ENCODE data around the gene TFEC. TPM values are rescaled to one million over a fixed set of nuclear protein-coding genes. Genes with fewer than 3 reads are reported as not detected.

Gene TFEC
- total and polyA plus RNA-seq, 2 experiments from 2014 or later = 13.4 to 34.8 TPM

DNA sequence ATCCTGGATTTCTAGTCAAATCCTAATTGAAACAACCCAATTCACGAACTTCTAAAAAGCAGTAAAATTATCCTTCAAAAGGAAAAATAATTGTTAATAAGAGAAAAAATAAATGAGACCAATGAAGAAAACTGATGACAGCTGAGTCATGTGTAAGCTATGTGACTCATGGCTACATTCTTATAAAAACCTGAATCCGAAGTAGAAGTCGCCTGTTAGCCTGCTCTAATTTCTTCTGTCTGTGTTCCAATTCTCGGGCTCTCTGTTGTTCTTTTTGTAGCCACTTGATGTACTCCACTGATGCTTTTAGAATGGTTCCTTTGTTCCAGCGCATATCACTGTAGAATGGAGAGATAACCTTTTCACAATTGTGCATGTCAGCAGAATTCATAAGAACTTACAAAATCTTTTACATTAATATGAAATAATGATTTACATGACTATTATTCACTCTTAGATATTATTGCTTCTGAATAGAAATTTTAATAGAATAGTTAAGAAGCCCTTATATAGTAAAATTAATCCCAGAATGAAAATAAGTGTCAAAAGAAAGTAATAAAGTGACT, 88.8 kb downstream of the TFEC start:
- H3K4me1 ChIP-seq (ENCODE audit: insufficient read depth) = no peaks in the 10 kb centered on the region
- no peaks in the 10 kb centered on the region for H3K79me2 ChIP-seq
- no peak overlapping the region for H3K4me2 ChIP-seq
- H3K36me3 ChIP-seq (replicated peaks; ENCODE audit: insufficient read depth, low read depth) = no peaks in the 10 kb centered on the region
- 69% methylated on average over 5 of the region's 5 CpGs for WGBS (ENCODE audit: low lambda C conversion rate, missing lambda C conversion rate)
- no peak overlapping the region for H2AFZ ChIP-seq
- H3K9me2 ChIP-seq (replicated peaks; ENCODE audit: insufficient read depth) = no peaks in the 10 kb centered on the region
- DNase-seq (ENCODE audit: low spot score) = no peak
- no peaks in the 10 kb centered on the region for H3K27me3 ChIP-seq
- no peaks in the 10 kb centered on the region for H3K9me3 ChIP-seq (ENCODE audit: low read depth)
- H4K20me1 ChIP-seq (ENCODE audit: insufficient read depth, poor library complexity, severe bottlenecking) = no peaks in the 10 kb centered on the region
- TF ChIP-seq EZH2 (IDR thresholded peaks at IDR 0.05; ENCODE audit: borderline replicate concordance) (no peak), EZH2phosphoT487 (IDR thresholded peaks at IDR 0.05; ENCODE audit: low read depth, severe bottlenecking, unreplicated experiment) (no peak)
- TF ChIP-seq, protein P1, sequence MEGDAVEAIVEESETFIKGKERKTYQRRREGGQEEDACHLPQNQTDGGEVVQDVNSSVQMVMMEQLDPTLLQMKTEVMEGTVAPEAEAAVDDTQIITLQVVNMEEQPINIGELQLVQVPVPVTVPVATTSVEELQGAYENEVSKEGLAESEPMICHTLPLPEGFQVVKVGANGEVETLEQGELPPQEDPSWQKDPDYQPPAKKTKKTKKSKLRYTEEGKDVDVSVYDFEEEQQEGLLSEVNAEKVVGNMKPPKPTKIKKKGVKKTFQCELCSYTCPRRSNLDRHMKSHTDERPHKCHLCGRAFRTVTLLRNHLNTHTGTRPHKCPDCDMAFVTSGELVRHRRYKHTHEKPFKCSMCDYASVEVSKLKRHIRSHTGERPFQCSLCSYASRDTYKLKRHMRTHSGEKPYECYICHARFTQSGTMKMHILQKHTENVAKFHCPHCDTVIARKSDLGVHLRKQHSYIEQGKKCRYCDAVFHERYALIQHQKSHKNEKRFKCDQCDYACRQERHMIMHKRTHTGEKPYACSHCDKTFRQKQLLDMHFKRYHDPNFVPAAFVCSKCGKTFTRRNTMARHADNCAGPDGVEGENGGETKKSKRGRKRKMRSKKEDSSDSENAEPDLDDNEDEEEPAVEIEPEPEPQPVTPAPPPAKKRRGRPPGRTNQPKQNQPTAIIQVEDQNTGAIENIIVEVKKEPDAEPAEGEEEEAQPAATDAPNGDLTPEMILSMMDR (IDR thresholded peaks at IDR 0.05; ENCODE audit: poor library complexity) = no peak
- H3K4me3 ChIP-seq = no peak overlapping the region
- no peak overlapping the region for H3K27ac ChIP-seq

DNA sequence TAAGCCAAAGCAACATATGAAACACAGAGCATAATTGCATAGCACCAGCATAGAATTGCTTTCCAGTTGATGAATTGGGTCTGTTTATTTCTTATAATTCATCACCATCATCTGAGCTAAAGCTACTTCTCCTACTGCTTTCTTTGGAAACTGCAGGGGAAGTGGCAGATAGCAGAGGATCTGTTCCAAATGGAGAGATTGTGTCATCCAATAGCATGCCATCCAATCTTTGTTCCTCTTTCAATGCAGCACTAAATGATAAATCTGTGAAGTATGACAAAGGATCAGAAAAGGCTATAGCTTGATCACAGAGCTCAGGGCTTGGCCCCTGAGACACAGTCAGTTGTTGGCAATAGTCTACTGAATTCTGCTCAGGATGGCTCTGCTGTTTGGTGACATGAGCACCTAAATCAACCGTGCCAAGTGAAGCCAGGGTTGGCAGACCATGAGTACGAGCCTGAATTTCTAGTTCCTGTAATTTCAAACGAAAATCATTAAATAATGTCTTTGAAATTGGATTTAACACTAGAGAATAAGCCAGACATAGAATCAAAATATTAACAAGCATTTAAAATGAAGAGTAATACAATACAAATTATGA, 90.0 kb downstream of the TFEC start:
- Histone ChIP-seq H3K36me3 (replicated peaks; ENCODE audit: insufficient read depth, low read depth) (no peaks in the 10 kb centered on the region), H4K20me1 (ENCODE audit: insufficient read depth, poor library complexity, severe bottlenecking) (no peaks in the 10 kb centered on the region), H3K79me2 (no peaks in the 10 kb centered on the region), H3K9me2 (replicated peaks; ENCODE audit: insufficient read depth) (no peaks in the 10 kb centered on the region), H3K4me3 (no peak overlapping the region), H3K27ac (no peak overlapping the region), H3K4me2 (no peak overlapping the region), H3K4me1 (ENCODE audit: insufficient read depth) (no peaks in the 10 kb centered on the region), H2AFZ (no peak overlapping the region), H3K27me3 (no peaks in the 10 kb centered on the region), H3K9me3 (ENCODE audit: low read depth) (no peaks in the 10 kb centered on the region)
- TF ChIP-seq EZH2 (IDR thresholded peaks at IDR 0.05; ENCODE audit: borderline replicate concordance) (no peak), EZH2phosphoT487 (IDR thresholded peaks at IDR 0.05; ENCODE audit: low read depth, severe bottlenecking, unreplicated experiment) (no peak)
- TF ChIP-seq, protein P1 (IDR thresholded peaks at IDR 0.05; ENCODE audit: poor library complexity) = no peak
- no peak for DNase-seq (ENCODE audit: low spot score)
- 75% methylated on average over 3 of the region's 3 CpGs for WGBS (ENCODE audit: low lambda C conversion rate, missing lambda C conversion rate)

- TF ChIP-seq EZH2 (IDR thresholded peaks at IDR 0.05; ENCODE audit: borderline replicate concordance) (no peak), EZH2phosphoT487 (IDR thresholded peaks at IDR 0.05; ENCODE audit: low read depth, severe bottlenecking, unreplicated experiment) (no peak)
- TF ChIP-seq, protein P1 (IDR thresholded peaks at IDR 0.05; ENCODE audit: poor library complexity) = no peak
- Histone ChIP-seq H3K4me2 (no peak overlapping the region), H2AFZ (no peak overlapping the region), H3K9me3 (ENCODE audit: low read depth) (no peaks in the 10 kb centered on the region), H4K20me1 (ENCODE audit: insufficient read depth, poor library complexity, severe bottlenecking) (no peaks in the 10 kb centered on the region), H3K36me3 (replicated peaks; ENCODE audit: insufficient read depth, low read depth) (no peaks in the 10 kb centered on the region), H3K79me2 (no peaks in the 10 kb centered on the region), H3K27me3 (no peaks in the 10 kb centered on the region), H3K27ac (no peak overlapping the region), H3K9me2 (replicated peaks; ENCODE audit: insufficient read depth) (no peaks in the 10 kb centered on the region), H3K4me1 (ENCODE audit: insufficient read depth) (no peaks in the 10 kb centered on the region), H3K4me3 (no peak overlapping the region)
- WGBS (ENCODE audit: low lambda C conversion rate, missing lambda C conversion rate) = 67% methylated on average over 1 of the region's 1 CpG
- DNase-seq (ENCODE audit: low spot score) = no peak
These were observed 92.6 kb downstream of the TFEC start for GRCh38 chr7:115937960-115938359.

Measured in hepatocyte (in vitro differentiated cells).